ENCODE measurements around the gene FBXO46.

- no peak for TF ChIP-seq CTCF (IDR thresholded peaks at IDR 0.05)
- TF ChIP-seq POLR2A (IDR thresholded peaks at IDR 0.05): peak in 1 of 2 donors; percentile 32
Observed at GRCh38 chr19:45767410-45767880, 36.7 kb upstream of the FBXO46 start.

All from Peyer's patch (tissue), 4 donors.